ENCODE data around the gene CRELD2. TPM values are rescaled to one million over a fixed set of nuclear protein-coding genes. Genes with fewer than 3 reads are reported as not detected.
A peak's percentile ranks its signal among the peaks of the same experiment; 100 is the strongest.

CRELD2 gene
- total RNA-seq, 1 donor from 2014 or later: 43.8 TPM

GRCh38 chr22:49896201-49896600, 22.2 kb upstream of the CRELD2 start:
- H3K9me3 Mint-ChIP-seq: peaks cover 8% of the 10 kb centered on the region
- TF ChIP-seq CTCF (conservative IDR thresholded peaks at IDR 0.05): no peak
- peaks cover 11% of the 10 kb centered on the region for H3K4me1 Mint-ChIP-seq
- no peak overlapping the region for H3K27ac Mint-ChIP-seq (ENCODE audit: unreplicated experiment)
- peaks cover 56% of the 10 kb centered on the region for H3K36me3 Mint-ChIP-seq (ENCODE audit: low read depth)
- no peaks in the 10 kb centered on the region for H3K27me3 Mint-ChIP-seq (ENCODE audit: low read depth)
- DNase-seq (ENCODE audit: low read depth, low spot score): no peak
- H3K4me3 Mint-ChIP-seq: no peak overlapping the region

GRCh38 chr22:49897015-49897684, 21.3 kb upstream of the CRELD2 start:
- Mint-ChIP-seq H3K4me1 (peaks cover 11% of the 10 kb centered on the region), H3K27ac (ENCODE audit: unreplicated experiment) (no peak overlapping the region), H3K4me3 (no peak overlapping the region), H3K9me3 (peaks cover 12% of the 10 kb centered on the region), H3K36me3 (ENCODE audit: low read depth) (peaks cover 60% of the 10 kb centered on the region), H3K27me3 (ENCODE audit: low read depth) (no peaks in the 10 kb centered on the region)
- DNase-seq (ENCODE audit: low read depth, low spot score): no peak
- no peak for TF ChIP-seq CTCF (conservative IDR thresholded peaks at IDR 0.05)

- H3K36me3 Mint-ChIP-seq (ENCODE audit: low read depth): peaks cover 44% of the 10 kb centered on the region
- H3K4me3 Mint-ChIP-seq: no peak overlapping the region
- no peak for TF ChIP-seq CTCF (conservative IDR thresholded peaks at IDR 0.05)
These were observed 18.9 kb upstream of the CRELD2 start for GRCh38 chr22:49899530-49899929.

GRCh38 chr22:49900441-49901230, 17.8 kb upstream of the CRELD2 start:
- peak overlapping the region; percentile 72 for H3K27ac Mint-ChIP-seq (ENCODE audit: unreplicated experiment)

More at GRCh38 chr22:49899530-49899929, 18.9 kb upstream of the CRELD2 start:
- peaks cover 12% of the 10 kb centered on the region for H3K9me3 Mint-ChIP-seq
- DNase-seq (ENCODE audit: low read depth, low spot score): no peak
- no peak overlapping the region for H3K27ac Mint-ChIP-seq (ENCODE audit: unreplicated experiment)
- no peaks in the 10 kb centered on the region for H3K27me3 Mint-ChIP-seq (ENCODE audit: low read depth)
- H3K4me1 Mint-ChIP-seq: peaks cover 5% of the 10 kb centered on the region

GRCh38 chr22:49901457-49901856, 17.0 kb upstream of the CRELD2 start:
- peaks cover 8% of the 10 kb centered on the region for H3K9me3 Mint-ChIP-seq
- no peaks in the 10 kb centered on the region for H3K27me3 Mint-ChIP-seq (ENCODE audit: low read depth)
- no peak for DNase-seq (ENCODE audit: low read depth, low spot score)
- TF ChIP-seq CTCF (conservative IDR thresholded peaks at IDR 0.05): no peak
- no peak overlapping the region for H3K4me3 Mint-ChIP-seq
- peaks cover 43% of the 10 kb centered on the region for H3K36me3 Mint-ChIP-seq (ENCODE audit: low read depth)
- H3K27ac Mint-ChIP-seq (ENCODE audit: unreplicated experiment): no peak overlapping the region
- peaks cover 3% of the 10 kb centered on the region for H3K4me1 Mint-ChIP-seq

More at GRCh38 chr22:49900441-49901230, 17.8 kb upstream of the CRELD2 start:
- Mint-ChIP-seq H3K4me1 (peaks cover 3% of the 10 kb centered on the region), H3K9me3 (peaks cover 12% of the 10 kb centered on the region), H3K36me3 (ENCODE audit: low read depth) (peaks cover 44% of the 10 kb centered on the region), H3K27me3 (ENCODE audit: low read depth) (no peaks in the 10 kb centered on the region), H3K4me3 (peak overlapping the region; percentile 51)
- no peak for TF ChIP-seq CTCF (conservative IDR thresholded peaks at IDR 0.05)
- DNase-seq (ENCODE audit: low read depth, low spot score): no peak

All from neural crest cell (in vitro differentiated cells).